Immature natural killer cell (primary cell): ENCODE data around the gene BCLAF1. TPM values are rescaled to one million over a fixed set of nuclear protein-coding genes. Genes with fewer than 3 reads are reported as not detected.
A peak's percentile ranks its signal among the peaks of the same experiment; 100 is the strongest.
"Not testable (repeated sequence)": the region's sequence is repeated elsewhere in the genome, so short reads cannot be mapped to it uniquely, and the experiment has no call there.

Source experiments
- DNase-seq, 3 donors: peaks; one replicate each; pipeline ENCODE4 v3.0.0; 2022; ENCODE audit warnings: mixed read lengths in 1 of 3
- H3K27ac Mint-ChIP-seq, 6 donors: one replicate each; pipeline ENCODE4 v1.8.0; 2020; ENCODE audit warnings: mixed read lengths in 6 of 6, mild to moderate bottlenecking in 5 of 6, inconsistent platforms in 4 of 6, moderate library complexity in 3 of 6
- H3K27me3 Mint-ChIP-seq, 3 donors: one replicate each; pipeline ENCODE4 v1.8.0; 2020 to 2021; ENCODE audit warnings: low read depth in 3 of 3, mild to moderate bottlenecking in 3 of 3, mixed read lengths in 3 of 3, moderate library complexity in 3 of 3, inconsistent platforms in 1 of 3
- H3K36me3 Mint-ChIP-seq, 3 donors: one replicate each; pipeline ENCODE4 v1.8.0; 2020; ENCODE audit warnings: mixed read lengths in 3 of 3, inconsistent platforms in 2 of 3, mild to moderate bottlenecking in 2 of 3
- H3K4me1 Mint-ChIP-seq, 2 donors: one replicate each; pipeline ENCODE4 v1.8.0; 2020; ENCODE audit warnings: inconsistent platforms in 2 of 2, mild to moderate bottlenecking in 2 of 2, mixed read lengths in 2 of 2, moderate library complexity in 1 of 2
- H3K4me3 Mint-ChIP-seq, 5 donors: one replicate each; pipeline ENCODE4 v1.8.0; 2020; ENCODE audit warnings: mild to moderate bottlenecking in 5 of 5, mixed read lengths in 5 of 5, inconsistent platforms in 3 of 5, moderate library complexity in 3 of 5
- H3K9me3 Mint-ChIP-seq, 6 donors: one replicate each; pipeline ENCODE4 v1.8.0; 2020; ENCODE audit warnings: mild to moderate bottlenecking in 6 of 6, mixed read lengths in 6 of 6, inconsistent platforms in 4 of 6, moderate library complexity in 3 of 6
- polyA plus RNA-seq, 3 donors: library from polyadenylated mRNA; unstranded; fragments of 300-500 nt; fragmentation: Illumina TruSeq; gene quantifications; one replicate each; pipeline ENCODE4 v1.2.3, GENCODE V29; 2021

The BCLAF1 gene
- polyA plus RNA-seq, 3 donors from 2014 or later: 69.9 to 113 (median 81.5) TPM

- H3K36me3 Mint-ChIP-seq: no peaks in the 10 kb centered on the region
- no peaks in the 10 kb centered on the region for H3K4me1 Mint-ChIP-seq
- H3K27ac Mint-ChIP-seq: no peak overlapping the region
- no peak overlapping the region for H3K4me3 Mint-ChIP-seq
- DNase-seq: no peak
- H3K9me3 Mint-ChIP-seq: no peaks in the 10 kb centered on the region
- peaks cover 0 to 2% (median 0%) of the 10 kb centered on the region in 3 donors for H3K27me3 Mint-ChIP-seq
Measured at GRCh38 chr6:136323431-136324112, 33.9 kb upstream of the BCLAF1 start.

GRCh38 chr6:136319732-136320131 is 30.1 kb upstream of the BCLAF1 start:
- Mint-ChIP-seq H3K36me3 (no peaks in the 10 kb centered on the region), H3K4me1 (peaks cover 0 to 5% of the 10 kb centered on the region in 2 donors), H3K9me3 (no peaks in the 10 kb centered on the region), H3K27me3 (peaks cover 0 to 2% (median 2%) of the 10 kb centered on the region in 3 donors), H3K27ac (no peak overlapping the region), H3K4me3 (no peak overlapping the region)
- no peak for DNase-seq

- H3K9me3 Mint-ChIP-seq: no peaks in the 10 kb centered on the region
- H3K4me1 Mint-ChIP-seq: peaks cover 0 to 5% of the 10 kb centered on the region in 2 donors
- H3K36me3 Mint-ChIP-seq: no peaks in the 10 kb centered on the region
- no peak overlapping the region for H3K27ac Mint-ChIP-seq
- peaks cover 0 to 2% (median 2%) of the 10 kb centered on the region in 3 donors for H3K27me3 Mint-ChIP-seq
- no peak overlapping the region for H3K4me3 Mint-ChIP-seq
- no peak for DNase-seq
Measured at GRCh38 chr6:136318676-136319075, 29.0 kb upstream of the BCLAF1 start.

GRCh38 chr6:136317971-136318370 is 28.3 kb upstream of the BCLAF1 start:
- no peak for DNase-seq
- H3K27me3 Mint-ChIP-seq: peaks cover 0 to 3% (median 2%) of the 10 kb centered on the region in 3 donors
- peak overlapping the region in 1 of 6 donors; percentile 11 for H3K27ac Mint-ChIP-seq
- peaks cover 0 to 5% of the 10 kb centered on the region in 2 donors for H3K4me1 Mint-ChIP-seq
- no peak overlapping the region for H3K4me3 Mint-ChIP-seq
- H3K9me3 Mint-ChIP-seq: no peaks in the 10 kb centered on the region
- H3K36me3 Mint-ChIP-seq: no peaks in the 10 kb centered on the region

GRCh38 chr6:136317021-136317694 is 27.5 kb upstream of the BCLAF1 start:
- Mint-ChIP-seq H3K9me3 (no peaks in the 10 kb centered on the region), H3K27me3 (peaks cover 0 to 3% (median 2%) of the 10 kb centered on the region in 3 donors), H3K27ac (no peak overlapping the region)

GRCh38 chr6:136315594-136315993 is 25.9 kb upstream of the BCLAF1 start:
- no peaks in the 10 kb centered on the region for H3K9me3 Mint-ChIP-seq
- no peak overlapping the region for H3K4me3 Mint-ChIP-seq
- H3K27ac Mint-ChIP-seq: no peak overlapping the region
- H3K27me3 Mint-ChIP-seq: peaks cover 0 to 4% (median 3%) of the 10 kb centered on the region in 3 donors
- peaks cover 0 to 5% of the 10 kb centered on the region in 2 donors for H3K4me1 Mint-ChIP-seq
- H3K36me3 Mint-ChIP-seq: no peaks in the 10 kb centered on the region
- no peak for DNase-seq

More at GRCh38 chr6:136317021-136317694, 27.5 kb upstream of the BCLAF1 start:
- DNase-seq: peak; percentile 55 to 69 (median 63)
- Mint-ChIP-seq H3K36me3 (no peaks in the 10 kb centered on the region), H3K4me1 (peaks cover 0 to 5% of the 10 kb centered on the region in 2 donors), H3K4me3 (no peak overlapping the region)

- DNase-seq: no peak
- Mint-ChIP-seq H3K27ac (no peak overlapping the region), H3K27me3 (peaks cover 0 to 3% (median 2%) of the 10 kb centered on the region in 3 donors), H3K4me1 (peaks cover 0 to 5% of the 10 kb centered on the region in 2 donors), H3K4me3 (no peak overlapping the region), H3K9me3 (no peaks in the 10 kb centered on the region), H3K36me3 (no peaks in the 10 kb centered on the region)
Measured at GRCh38 chr6:136312975-136313374, 23.3 kb upstream of the BCLAF1 start.

- H3K27ac Mint-ChIP-seq: no peak overlapping the region
- peaks cover 0 to 2% (median 2%) of the 10 kb centered on the region in 3 donors for H3K27me3 Mint-ChIP-seq
- DNase-seq: no peak
- H3K36me3 Mint-ChIP-seq: no peaks in the 10 kb centered on the region
- H3K4me3 Mint-ChIP-seq: no peak overlapping the region
- H3K4me1 Mint-ChIP-seq: no peaks in the 10 kb centered on the region
- H3K9me3 Mint-ChIP-seq: no peaks in the 10 kb centered on the region
Measured at GRCh38 chr6:136309729-136310311, 20.2 kb upstream of the BCLAF1 start.

- DNase-seq: no peak
- no peak overlapping the region for H3K4me3 Mint-ChIP-seq
- peaks cover 0 to 2% (median 2%) of the 10 kb centered on the region in 3 donors for H3K27me3 Mint-ChIP-seq
- no peaks in the 10 kb centered on the region for H3K36me3 Mint-ChIP-seq
- no peak overlapping the region for H3K27ac Mint-ChIP-seq
- H3K4me1 Mint-ChIP-seq: no peaks in the 10 kb centered on the region
- H3K9me3 Mint-ChIP-seq: no peaks in the 10 kb centered on the region
Measured at GRCh38 chr6:136309171-136309570, 19.5 kb upstream of the BCLAF1 start.

GRCh38 chr6:136308469-136308868 is 18.8 kb upstream of the BCLAF1 start:
- not testable (repeated sequence) for H3K4me1 Mint-ChIP-seq, H3K36me3 Mint-ChIP-seq, H3K27ac Mint-ChIP-seq

GRCh38 chr6:136307351-136307750 is 17.7 kb upstream of the BCLAF1 start:
- no peak for DNase-seq
- no peak overlapping the region for H3K4me3 Mint-ChIP-seq
- H3K36me3 Mint-ChIP-seq: no peaks in the 10 kb centered on the region
- H3K27me3 Mint-ChIP-seq: peaks cover 0 to 7% (median 0%) of the 10 kb centered on the region in 3 donors
- peak overlapping the region in 1 of 6 donors; percentile 28 for H3K27ac Mint-ChIP-seq
- no peaks in the 10 kb centered on the region for H3K4me1 Mint-ChIP-seq
- no peaks in the 10 kb centered on the region for H3K9me3 Mint-ChIP-seq

More at GRCh38 chr6:136308469-136308868, 18.8 kb upstream of the BCLAF1 start:
- H3K4me3 Mint-ChIP-seq, H3K9me3 Mint-ChIP-seq, H3K27me3 Mint-ChIP-seq, DNase-seq: not testable (repeated sequence)

GRCh38 chr6:136306466-136306865 is 16.8 kb upstream of the BCLAF1 start:
- no peaks in the 10 kb centered on the region for H3K36me3 Mint-ChIP-seq

GRCh38 chr6:136304410-136304809 is 14.8 kb upstream of the BCLAF1 start:
- Mint-ChIP-seq H3K9me3 (no peaks in the 10 kb centered on the region), H3K36me3 (no peaks in the 10 kb centered on the region), H3K4me1 (no peaks in the 10 kb centered on the region), H3K27ac (no peak overlapping the region), H3K4me3 (no peak overlapping the region), H3K27me3 (peaks cover 0 to 5% (median 3%) of the 10 kb centered on the region in 3 donors)
- DNase-seq: no peak

More at GRCh38 chr6:136306466-136306865, 16.8 kb upstream of the BCLAF1 start:
- H3K27ac Mint-ChIP-seq: no peak overlapping the region
- H3K4me1 Mint-ChIP-seq: no peaks in the 10 kb centered on the region
- H3K9me3 Mint-ChIP-seq: no peaks in the 10 kb centered on the region
- peaks cover 0 to 5% (median 0%) of the 10 kb centered on the region in 3 donors for H3K27me3 Mint-ChIP-seq
- DNase-seq: no peak
- H3K4me3 Mint-ChIP-seq: no peak overlapping the region

GRCh38 chr6:136303516-136303915 is 13.9 kb upstream of the BCLAF1 start:
- Mint-ChIP-seq H3K4me3 (no peak overlapping the region), H3K27me3 (peaks cover 0 to 5% (median 3%) of the 10 kb centered on the region in 3 donors), H3K27ac (no peak overlapping the region), H3K36me3 (no peaks in the 10 kb centered on the region), H3K4me1 (no peaks in the 10 kb centered on the region), H3K9me3 (no peaks in the 10 kb centered on the region)
- no peak for DNase-seq
